ENCODE results near the gene CEP131.

CEP131 gene

DNA sequence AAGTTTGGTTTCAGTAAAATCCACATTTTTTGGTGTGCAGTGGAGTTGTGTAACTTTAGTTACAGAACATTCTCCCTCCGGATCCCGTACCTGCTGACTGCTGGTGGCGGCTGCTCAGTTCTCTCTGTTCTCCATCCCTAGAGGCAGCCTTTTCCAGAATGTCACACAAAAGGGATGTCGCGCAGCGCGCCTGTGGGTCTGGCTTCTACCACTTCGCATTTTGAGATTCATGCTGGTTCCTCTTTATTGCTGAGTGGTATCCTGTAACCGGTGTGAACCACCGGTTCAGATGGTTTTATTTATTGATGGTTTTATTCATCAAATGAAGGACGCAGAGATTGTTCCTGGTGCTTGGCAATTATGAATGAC is 981 bp upstream of the CEP131 start:
- ATAC-seq (no peak), DNase-seq (no peak)

DNA sequence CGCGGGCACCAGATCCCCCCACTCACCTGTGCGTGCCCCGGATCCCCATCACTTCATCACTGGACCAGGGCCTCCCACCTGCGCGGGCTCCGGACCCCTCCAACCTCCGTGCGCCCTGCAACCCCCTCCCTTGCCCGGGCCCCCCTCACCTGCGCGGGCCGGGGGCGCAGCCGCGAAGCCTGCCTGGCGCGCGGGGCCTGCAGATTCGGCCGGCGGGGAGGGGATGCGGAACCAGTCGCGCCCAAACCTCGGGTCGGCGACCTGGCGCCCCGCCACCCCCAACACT is 202 bp downstream of the CEP131 start:
- no peak for DNase-seq
- no peak for ATAC-seq

DNA sequence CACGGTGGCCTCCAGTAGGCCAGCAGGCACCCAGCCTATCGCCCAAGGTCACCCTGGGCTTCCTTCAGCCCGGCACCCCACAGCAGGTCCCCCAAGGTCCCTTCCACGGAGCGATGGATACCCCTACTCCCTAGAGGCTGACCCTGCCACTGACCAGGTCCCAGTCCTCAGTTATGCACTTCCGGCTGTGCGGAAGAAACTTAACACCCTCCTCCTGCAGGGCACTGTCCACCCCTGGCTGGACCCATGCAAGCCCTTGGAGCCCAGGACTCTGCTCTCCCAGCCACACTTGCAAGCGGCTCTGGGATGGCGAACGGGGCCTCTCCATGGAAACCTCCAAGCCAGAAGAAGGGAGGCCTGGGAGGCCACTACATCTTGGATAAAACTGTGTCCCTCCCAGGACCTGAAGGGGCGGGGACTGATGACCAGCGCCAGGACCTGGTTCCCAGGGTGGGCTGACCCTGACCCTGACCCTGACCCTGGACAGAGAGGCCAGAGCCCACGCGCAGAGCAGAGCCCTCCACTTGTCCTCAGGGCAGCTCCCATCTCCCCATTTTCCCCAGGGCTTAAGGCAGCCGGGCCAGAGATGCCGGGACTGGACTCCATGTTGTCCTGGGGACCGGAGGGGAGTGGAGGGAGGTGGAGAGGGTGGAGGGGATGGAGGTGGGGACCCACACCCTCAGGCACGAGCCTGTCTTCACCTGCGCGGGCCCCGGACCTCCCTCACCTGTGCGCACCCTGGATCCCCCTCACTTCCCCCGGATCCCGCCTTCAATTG is 734 bp downstream of the CEP131 start:
- ATAC-seq, result no peak
- DNase-seq, result no peak

DNA sequence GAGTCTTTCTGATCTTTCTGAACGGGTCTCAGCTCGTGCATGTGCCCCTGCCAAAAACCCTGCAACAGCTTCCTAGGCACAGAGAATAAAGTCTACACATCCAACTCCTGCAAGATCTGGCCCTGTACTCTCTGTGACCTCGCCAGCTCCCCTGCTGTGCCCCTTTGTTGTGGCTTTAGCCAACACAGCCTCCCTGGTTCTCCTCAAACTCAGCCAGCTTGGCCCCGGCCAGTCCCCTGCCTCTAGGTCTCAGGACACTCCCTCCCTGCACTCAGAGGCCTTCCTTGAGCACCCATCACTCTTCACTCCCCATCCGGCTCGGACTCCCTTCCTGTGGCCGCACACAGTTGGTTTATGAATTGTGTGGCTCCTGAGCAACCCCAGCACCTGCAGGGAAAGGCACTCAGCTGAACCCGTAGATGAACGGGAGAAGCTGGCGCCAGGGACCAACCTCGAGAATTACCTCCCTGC is 1.4 kb downstream of the CEP131 start:
- DNase-seq (no peak), ATAC-seq (no peak)

DNA sequence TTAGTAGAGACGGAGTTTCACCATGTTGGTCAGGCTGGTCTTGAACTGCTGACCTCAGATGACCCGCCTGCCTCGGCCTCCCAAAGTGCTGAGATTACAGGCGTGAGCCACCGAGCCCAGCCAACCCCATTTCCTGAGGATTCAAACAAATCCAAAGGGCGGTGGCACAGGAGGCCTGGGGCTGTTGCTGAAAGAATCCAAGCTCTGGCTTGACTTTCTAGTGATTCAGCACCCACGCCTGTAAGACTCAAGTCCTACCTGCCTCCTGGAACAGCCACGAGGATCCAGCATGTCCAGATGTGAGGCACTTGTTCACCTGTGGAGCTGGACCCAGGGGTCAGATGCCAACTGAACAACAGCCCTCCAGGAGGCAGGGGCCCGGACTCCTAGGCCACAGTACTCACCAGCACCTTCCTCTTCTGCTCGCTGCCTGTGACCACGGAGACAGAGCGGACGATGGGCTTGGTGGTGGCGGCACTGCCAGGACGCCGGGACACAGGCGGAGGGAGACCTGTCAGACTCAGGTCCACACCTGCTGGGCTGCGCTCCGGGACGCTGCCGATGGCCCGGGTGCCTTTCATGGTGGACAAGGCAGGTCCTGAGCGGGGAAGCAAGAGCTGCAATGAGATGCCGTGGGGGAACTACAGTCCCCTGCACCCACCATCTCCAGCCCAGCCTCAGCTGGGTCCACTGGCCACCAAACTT is 3.1 kb downstream of the CEP131 start:
- ATAC-seq (no peak), DNase-seq (no peak)

DNA sequence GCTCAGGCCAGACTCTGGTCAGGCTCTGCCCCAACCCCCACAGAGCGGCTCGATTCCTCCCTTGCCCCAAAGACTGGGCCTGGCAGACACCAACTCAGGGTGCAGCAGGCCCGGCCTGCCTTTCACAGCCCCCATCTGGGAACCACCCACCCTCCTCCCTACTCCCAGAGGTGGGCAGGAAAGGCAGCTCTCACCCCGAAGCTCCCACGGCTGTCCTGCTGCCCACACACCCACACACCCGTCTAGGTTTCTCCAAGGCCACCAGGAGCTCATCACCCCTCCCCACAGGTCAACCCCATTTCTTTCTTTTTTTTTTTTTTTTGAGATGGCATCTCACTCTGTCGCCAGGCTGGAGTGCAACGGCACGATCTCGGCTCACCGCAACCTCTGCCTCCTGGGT is 3.8 kb downstream of the CEP131 start:
- ATAC-seq, result no peak
- no peak for DNase-seq

DNA sequence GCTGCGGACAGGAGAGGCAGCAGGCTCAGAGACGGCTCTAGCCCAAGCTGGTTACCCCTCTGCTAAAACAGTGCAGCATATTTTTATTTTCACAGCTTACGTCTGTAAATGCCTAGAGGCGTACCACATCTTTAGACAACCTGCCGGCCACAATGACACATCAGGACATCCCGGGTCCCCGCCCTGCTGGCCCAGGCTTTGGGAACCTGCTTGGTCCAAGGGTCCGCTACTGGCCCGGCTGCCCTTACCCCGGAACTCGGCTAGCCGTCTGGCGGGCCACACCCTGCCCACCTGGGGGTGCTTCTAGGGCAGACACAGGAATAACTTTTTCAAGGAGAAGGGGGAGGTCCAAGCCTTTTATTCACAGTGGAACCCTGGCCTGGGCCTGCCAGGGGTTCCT is 4.3 kb downstream of the CEP131 start:
- ATAC-seq, result no peak
- DNase-seq, result no peak

DNA sequence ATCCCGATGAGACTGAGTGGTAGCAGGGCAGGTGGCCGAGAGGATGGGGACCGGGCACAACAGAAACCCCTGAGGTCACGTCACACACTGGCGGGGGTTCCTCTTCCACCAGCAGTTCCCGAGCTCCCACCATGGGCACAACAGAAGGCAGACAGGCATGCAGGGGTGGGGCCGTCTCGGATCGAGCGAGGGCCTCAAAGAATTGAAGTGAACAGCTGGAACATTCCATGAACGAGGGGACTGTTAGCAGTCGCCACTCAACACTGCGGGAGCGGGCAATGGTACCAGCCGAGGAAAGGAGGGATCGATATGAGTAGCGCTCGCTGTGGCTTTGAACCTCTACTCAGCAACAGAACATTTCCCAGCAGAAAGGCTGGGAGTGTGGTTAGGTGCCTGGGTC is 5.3 kb downstream of the CEP131 start:
- ATAC-seq, result no peak
- no peak for DNase-seq

DNA sequence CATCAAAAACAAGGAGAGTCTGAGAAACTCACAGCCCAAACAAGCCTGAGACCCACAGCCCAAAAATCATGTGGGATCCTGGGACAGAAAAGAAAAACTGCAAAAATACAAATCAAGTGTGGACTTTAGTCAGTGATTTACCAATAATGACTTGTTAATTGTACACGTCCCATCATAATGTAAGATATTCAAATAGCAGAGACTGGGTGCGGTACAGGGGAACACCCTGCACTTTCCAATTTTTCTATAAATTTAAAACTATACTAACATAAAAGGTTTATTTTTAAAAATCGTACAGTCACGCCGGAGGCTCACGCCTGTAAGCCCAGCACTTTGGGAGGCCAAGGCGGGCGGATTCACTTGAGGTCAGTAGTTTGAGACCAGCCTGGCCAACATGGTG is 8.8 kb downstream of the CEP131 start:
- ATAC-seq, result no peak

DNA sequence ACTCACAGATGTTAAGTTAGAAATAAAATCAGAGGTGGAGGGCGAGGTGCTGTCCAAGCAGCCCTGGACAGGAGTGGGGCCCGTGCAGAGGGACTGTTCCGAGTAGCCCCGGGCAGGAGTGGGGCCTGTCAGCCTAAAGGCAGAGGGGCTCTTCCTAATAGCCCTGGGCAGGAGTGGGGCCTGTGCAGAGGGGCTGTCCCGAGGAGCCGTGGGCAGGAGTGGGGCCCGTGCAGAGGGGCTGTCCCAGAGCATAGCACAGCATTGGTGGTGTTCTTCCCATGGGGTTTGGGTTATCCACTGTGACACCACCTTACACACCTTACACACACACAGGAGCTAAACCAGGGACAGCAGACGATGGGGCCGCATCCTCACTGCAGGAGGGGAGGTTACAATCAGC is 10.4 kb downstream of the CEP131 start:
- ATAC-seq, result no peak
- DNase-seq, result no peak

More for the DNA sequence above, 8.8 kb downstream of the CEP131 start:
- no peak for DNase-seq

DNA sequence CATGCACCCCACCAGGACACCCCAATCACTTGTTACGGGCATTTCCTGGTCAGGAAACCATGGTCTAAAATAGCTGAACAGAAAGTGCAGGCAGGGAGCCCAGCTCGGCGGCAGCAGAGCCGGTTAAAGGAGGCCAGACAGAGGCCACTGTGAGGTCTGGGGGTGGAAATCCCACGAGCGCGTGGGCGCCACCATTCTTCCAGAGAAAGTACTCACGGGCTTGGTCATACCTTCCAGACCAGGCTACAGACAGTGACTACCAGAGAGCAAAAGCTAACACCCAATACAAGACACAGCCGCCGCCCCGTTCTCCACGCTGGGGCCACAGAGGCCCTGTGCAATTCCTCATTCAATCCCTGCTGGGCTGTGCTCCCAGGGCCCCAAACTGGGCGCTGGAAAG is 11.9 kb downstream of the CEP131 start:
- DNase-seq (no peak), ATAC-seq (no peak)

DNA sequence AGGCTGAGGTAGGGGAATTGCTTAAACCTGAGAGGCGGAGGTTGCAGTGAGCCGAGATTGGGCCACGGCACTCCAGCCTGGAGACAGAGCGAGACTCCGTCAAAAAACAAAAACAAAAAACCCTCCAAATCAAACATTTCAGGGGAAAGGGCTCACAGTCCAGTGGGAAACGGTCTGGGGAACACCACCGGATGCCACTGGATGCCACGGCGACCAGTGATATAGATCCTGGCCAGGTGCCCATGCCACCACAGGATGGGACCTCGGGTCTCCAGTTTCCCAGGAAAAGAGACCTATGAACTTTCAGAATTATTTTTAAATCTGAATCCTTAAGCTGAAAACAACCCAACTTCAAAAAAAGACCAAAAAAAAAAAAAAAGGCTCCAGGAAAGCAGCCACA is 12.3 kb downstream of the CEP131 start:
- ATAC-seq (no peak), DNase-seq (no peak)

DNA sequence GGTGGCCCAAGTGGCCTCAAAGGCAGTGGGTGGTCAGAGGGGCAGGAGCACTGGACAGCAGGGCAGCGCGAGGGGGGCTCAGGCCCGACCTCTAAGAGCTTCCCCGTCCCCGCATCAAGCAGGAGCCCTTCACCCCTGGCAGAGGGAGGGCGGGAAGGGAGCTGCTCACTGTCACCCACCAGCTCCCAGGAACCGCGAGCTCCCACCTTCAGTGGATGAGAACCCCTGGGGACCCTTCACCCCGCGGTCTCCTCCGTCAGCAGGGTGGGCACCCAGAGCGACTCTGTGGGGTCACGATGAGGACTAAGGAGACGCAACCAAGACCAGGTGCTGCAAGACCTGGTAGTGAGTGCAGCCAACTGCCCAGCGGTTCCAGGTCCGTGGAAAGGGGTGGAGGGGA is 13.6 kb downstream of the CEP131 start:
- DNase-seq (no peak), ATAC-seq (no peak)

DNA sequence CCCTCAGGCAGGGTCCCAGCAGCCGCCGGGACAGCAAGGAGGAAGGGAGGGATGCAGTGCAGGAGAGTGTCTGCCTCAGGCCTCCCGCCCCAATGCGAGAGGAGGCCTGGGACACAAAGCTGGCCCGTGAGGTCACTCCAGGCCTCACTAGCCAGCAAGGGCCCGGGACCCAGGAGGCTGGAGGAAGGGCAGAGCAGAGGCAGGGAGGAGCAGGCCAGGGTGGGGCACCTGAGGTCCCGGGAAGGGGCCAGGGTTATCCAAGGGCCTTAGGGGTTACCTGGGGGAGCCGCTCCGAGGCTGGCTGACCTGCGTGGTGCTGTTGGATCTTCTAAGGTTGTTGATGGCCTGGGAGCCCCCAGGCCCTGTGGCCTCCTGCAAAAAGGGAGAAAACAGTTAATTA is 14.1 kb downstream of the CEP131 start:
- DNase-seq (no peak), ATAC-seq (no peak)

DNA sequence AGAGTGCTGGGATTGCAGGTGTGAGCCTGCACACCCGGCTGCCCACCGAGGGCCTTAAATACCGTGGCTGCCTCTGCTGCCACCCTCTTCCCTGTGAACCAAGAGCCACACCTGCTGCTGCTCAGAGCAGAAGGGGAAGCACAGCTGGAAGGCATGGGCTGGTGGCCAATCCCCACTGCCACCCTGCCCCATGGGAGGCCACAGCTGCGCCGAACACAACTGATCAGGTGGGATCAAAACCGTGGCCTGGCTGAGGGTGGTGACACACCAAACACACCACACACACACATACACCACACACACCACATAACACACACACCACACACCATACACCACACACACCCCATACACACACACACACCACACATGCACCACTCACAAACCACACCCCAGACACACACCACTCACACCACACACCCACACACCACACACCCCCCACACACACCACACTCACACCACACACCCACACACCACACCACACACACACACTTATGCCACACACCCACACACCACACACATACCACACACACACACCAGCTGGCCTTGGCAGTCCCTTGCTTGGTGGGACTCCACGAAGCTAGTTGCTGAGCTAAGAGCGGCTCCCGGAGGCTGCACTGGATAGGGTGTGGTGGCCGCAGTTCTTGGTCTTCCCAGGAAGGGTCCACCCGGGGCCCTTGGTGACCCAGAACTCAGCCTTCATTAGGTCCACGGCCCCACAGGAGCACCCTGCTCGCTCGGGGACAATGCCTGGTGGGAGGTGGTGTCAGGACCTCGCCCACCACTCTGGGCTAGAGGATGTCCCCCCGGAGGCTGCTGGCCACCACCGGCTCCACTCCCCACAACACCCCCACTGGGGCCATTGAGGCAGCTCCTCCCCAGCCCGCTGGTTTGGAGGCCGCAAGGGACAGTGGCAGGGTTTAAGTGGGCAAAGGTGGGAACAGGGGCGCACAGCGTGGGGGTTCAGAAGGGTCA is 14.9 kb downstream of the CEP131 start:
- no peak for ATAC-seq
- DNase-seq, result no peak

DNA sequence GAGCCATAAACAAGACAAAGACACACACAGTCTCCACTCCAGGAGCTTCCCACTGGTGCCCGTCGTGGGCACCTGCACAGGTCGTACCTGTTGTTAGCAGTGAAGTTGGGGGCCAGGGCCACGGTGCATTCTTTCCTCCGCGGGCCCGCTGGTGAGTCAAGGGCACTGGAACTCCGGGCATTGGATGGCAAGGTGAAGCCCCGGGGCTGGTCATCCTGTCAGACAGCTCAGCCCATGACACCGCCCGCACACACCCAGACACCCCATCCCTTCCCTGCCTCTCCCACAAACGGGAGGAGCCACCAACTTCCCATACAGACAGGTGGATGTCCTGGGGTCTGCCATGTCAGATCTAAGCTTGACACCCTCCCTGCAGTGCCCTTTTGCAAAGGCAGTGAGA is 16.1 kb downstream of the CEP131 start:
- DNase-seq (no peak), ATAC-seq (no peak)

DNA sequence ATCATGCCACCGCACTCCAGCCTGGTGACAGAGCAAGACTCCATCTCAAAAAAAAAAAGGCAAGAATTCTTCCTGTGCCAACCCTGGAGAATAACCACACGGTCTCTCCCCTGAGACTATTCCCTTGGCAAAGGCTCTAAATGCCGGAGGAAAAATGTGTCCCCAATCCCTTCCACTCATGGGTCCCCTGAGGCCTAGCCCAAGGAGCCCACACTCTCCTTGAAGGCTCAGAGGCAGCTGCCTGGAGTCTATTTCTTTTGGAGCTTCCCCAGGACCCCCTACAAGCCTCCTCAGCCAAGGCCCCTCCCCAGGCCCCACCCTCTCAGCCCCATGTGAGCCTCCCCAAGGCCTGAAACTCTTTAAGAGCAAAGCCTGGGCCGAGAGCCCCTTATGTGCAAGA is 16.6 kb downstream of the CEP131 start:
- ATAC-seq, result no peak
- DNase-seq, result no peak

DNA sequence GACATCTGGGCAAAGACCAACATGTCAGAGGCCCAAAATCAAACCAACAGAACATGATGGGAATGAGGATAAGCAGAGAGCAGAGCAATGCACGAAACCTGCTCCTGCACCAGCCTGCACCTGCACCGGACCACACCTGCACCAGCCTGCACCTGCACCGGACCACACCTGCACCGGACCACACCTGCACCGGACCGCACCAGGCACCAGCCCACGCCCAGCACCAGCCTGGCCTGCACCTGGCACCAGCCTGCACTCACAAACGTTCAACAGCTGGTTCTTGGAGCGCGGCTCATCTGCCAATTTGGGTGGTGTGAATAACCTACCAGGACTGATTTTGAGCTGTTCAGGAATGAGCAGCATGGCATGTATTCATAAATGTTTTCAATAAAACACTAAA is 18.2 kb downstream of the CEP131 start:
- no peak for ATAC-seq
- DNase-seq, result no peak

DNA sequence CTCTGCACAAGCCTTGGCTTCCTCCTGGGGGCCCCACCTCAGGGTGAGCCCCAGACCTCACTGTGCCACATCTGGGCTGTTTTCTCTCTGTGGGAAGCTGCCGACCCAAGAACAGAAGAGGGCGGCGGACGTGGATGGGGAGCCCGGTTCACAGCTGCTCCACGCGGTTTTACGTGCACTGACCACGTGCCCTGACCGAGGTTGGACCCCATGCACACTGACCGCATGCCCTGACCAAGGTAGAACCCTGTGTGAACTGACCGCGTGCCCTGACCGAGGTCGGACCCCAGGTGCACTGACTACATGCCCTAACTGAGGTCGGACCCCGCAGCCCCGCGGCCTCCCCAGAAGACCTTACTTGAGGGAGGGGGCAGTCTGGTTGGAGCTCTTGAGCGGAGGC is 19.6 kb downstream of the CEP131 start:
- ATAC-seq, result no peak
- no peak for DNase-seq

DNA sequence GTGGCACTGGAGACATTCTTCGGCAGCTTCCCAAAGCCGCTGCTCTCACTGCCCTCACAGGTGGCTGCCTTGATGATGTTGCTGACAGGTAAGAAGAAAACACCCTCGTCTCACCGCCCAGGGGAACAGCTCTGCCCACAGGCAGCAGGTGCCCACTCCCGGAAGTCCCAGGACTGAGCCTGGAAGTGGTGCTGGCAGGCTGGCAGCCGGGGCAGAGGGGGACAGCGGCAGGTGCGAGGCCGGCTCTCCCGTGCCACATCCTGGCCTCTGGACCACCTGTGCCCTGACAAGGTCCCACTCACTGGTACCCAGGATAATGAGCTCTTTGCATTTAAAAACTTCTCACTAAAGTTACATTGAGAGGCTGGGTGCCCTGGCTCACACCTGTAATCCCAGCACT is 20.4 kb downstream of the CEP131 start:
- DNase-seq (no peak), ATAC-seq (no peak)

DNA sequence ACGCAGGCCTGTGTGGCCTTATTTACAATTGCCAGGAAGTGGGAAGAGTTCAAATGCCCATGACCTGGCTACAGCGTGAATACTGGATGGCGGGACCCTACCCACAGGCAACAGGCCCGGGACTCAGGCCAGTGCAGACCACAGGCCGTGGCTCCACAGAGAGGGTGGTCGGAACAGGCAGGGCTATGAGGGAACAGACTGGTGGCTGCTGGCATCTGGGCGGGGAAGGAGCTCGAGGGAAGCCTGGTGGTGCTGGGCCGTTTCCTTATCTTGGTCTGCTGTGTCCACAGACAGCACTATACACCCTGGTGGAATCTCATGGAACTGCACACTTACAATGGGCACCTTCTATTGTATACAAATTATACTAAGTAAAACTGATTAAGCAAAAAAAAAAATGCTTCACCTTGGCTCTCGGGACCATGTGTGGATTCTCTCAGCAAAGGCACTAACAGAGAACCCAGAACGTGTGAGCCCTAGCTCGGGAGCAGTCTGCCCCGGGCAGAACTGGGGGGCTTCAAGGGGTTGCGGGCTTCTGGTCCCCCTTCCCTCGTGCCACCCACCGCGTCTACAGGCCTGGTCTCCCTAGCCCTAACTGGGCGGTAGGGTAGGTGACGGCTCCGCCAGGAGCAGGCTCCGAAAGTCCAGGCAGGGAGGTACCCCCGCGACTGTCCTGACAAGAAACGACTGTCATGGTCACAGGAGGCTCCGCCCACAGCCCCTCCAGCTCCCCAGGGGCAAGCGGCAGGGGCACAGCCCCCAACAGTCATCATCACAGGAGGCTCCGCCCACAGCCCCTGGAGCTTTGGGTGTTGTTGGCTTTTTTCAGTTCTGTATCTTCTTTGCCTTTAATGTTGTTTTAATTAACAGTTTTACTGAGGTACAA is 21.8 kb downstream of the CEP131 start:
- peak; percentile 27 for DNase-seq

DNA sequence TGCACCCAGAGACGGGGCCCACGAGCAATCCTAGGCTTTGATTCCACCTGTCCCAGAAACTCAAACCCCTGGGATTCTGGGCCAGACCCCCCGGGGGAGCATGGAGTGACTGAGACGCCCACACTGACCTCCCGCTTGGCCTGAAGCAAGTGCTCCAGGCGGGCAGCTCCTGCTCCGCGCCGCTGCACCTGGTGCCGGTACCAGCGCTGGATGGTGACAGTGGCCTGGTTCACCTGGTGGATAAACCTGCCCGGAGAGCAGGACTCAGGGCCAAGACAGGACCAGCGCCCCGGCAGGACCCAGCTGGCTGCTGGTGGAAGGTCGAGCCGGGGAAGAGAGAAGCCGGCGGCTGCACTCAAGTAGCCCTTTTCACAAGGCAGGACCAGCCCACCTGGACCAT is 22.6 kb downstream of the CEP131 start:
- ATAC-seq (no peak), DNase-seq (no peak)

More for the DNA sequence above, 21.8 kb downstream of the CEP131 start:
- ATAC-seq, result peak; percentile 48
